ENCODE measurements around the gene ALOXE3.

Gene ALOXE3

DNA sequence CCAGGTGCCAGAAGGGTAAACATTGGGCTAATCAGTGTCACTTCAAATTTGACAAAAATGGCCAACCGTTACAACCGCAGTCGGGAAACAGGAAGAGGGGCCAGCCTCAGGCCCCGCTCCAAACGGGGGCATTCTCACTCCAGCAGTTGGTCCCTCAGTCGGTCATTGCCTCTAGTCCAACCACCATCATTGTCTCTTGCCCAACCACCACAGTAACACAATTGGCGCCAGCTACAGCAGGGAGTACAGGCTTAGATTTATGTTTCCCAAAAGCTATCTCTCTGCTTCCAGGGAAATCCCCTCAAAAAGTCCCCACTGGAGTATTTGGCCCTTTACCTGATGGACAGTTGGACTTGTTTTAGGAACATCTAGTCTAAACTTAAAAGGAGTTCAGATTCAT lies 59.2 kb downstream of the ALOXE3 start:
- TF ChIP-seq, protein P1, sequence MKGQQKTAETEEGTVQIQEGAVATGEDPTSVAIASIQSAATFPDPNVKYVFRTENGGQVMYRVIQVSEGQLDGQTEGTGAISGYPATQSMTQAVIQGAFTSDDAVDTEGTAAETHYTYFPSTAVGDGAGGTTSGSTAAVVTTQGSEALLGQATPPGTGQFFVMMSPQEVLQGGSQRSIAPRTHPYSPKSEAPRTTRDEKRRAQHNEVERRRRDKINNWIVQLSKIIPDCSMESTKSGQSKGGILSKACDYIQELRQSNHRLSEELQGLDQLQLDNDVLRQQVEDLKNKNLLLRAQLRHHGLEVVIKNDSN (IDR thresholded peaks at IDR 0.05): no peak
- TF ChIP-seq CREB1 (IDR thresholded peaks at IDR 0.05; ENCODE audit: low read depth): no peak
- TF ChIP-seq EP300 (IDR thresholded peaks at IDR 0.05; ENCODE audit: borderline replicate concordance): no peak
- TF ChIP-seq CEBPB (IDR thresholded peaks at IDR 0.05): no peak
- TF ChIP-seq, protein P2, sequence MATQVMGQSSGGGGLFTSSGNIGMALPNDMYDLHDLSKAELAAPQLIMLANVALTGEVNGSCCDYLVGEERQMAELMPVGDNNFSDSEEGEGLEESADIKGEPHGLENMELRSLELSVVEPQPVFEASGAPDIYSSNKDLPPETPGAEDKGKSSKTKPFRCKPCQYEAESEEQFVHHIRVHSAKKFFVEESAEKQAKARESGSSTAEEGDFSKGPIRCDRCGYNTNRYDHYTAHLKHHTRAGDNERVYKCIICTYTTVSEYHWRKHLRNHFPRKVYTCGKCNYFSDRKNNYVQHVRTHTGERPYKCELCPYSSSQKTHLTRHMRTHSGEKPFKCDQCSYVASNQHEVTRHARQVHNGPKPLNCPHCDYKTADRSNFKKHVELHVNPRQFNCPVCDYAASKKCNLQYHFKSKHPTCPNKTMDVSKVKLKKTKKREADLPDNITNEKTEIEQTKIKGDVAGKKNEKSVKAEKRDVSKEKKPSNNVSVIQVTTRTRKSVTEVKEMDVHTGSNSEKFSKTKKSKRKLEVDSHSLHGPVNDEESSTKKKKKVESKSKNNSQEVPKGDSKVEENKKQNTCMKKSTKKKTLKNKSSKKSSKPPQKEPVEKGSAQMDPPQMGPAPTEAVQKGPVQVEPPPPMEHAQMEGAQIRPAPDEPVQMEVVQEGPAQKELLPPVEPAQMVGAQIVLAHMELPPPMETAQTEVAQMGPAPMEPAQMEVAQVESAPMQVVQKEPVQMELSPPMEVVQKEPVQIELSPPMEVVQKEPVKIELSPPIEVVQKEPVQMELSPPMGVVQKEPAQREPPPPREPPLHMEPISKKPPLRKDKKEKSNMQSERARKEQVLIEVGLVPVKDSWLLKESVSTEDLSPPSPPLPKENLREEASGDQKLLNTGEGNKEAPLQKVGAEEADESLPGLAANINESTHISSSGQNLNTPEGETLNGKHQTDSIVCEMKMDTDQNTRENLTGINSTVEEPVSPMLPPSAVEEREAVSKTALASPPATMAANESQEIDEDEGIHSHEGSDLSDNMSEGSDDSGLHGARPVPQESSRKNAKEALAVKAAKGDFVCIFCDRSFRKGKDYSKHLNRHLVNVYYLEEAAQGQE (IDR thresholded peaks at IDR 0.05; ENCODE audit: low read depth): no peak
- no peak for TF ChIP-seq FOXM1 (IDR thresholded peaks at IDR 0.05; ENCODE audit: borderline replicate concordance, low read depth)
- TF ChIP-seq NFIC (IDR thresholded peaks at IDR 0.05): no peak
- TF ChIP-seq EGR1 (IDR thresholded peaks at IDR 0.05): no peak
- TF ChIP-seq TAF1 (IDR thresholded peaks at IDR 0.05; ENCODE audit: low read depth): no peak
- no peak for TF ChIP-seq ZBTB7A (IDR thresholded peaks at IDR 0.05; ENCODE audit: low read depth)
- no peak for TF ChIP-seq TEAD4 (IDR thresholded peaks at IDR 0.05)
- TF ChIP-seq RAD21 (IDR thresholded peaks at IDR 0.05; ENCODE audit: low read depth): no peak
- TF ChIP-seq, protein P3, sequence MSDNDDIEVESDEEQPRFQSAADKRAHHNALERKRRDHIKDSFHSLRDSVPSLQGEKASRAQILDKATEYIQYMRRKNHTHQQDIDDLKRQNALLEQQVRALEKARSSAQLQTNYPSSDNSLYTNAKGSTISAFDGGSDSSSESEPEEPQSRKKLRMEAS (IDR thresholded peaks at IDR 0.05): no peak
- no peak for TF ChIP-seq YY1 (IDR thresholded peaks at IDR 0.05; ENCODE audit: low read depth)
- no peak for TF ChIP-seq TCF12 (IDR thresholded peaks at IDR 0.05; ENCODE audit: low read depth)

DNA sequence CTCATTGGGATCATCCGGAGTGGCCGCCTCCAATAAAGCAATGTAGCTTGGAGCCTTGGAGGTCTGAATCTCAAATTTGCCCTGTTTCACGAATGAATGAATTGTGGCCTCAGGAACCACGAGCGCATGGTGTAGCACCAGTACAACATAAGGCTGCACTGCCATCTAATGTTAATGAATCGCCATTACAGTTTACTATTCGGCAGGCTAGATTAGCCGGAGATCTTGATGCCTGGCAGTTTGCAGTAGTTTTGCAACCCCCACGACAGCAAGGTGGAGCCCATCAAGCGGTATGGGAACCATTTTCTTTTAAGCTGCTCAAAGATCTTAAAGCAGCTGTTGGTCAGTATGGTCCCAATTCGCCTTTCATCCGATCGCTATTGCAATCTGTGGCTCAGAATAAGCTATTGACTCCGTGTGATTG lies 60.6 kb downstream of the ALOXE3 start:
- TF ChIP-seq CEBPB (IDR thresholded peaks at IDR 0.05): peak; percentile 39; the same call in 1 of the 2 replicates
- no peak for TF ChIP-seq ZBTB7A (IDR thresholded peaks at IDR 0.05; ENCODE audit: low read depth)
- no peak for TF ChIP-seq TEAD4 (IDR thresholded peaks at IDR 0.05)
- TF ChIP-seq, protein P3 (IDR thresholded peaks at IDR 0.05): peak; percentile 51; the same call in 1 of the 2 replicates
- TF ChIP-seq NFIC (IDR thresholded peaks at IDR 0.05): no peak
- TF ChIP-seq EGR1 (IDR thresholded peaks at IDR 0.05): no peak
- TF ChIP-seq EP300 (IDR thresholded peaks at IDR 0.05; ENCODE audit: borderline replicate concordance): no peak
- TF ChIP-seq RAD21 (IDR thresholded peaks at IDR 0.05; ENCODE audit: low read depth): peak; percentile 90
- TF ChIP-seq YY1 (IDR thresholded peaks at IDR 0.05; ENCODE audit: low read depth): 0 out of 2 replicates have a peak, but pooled peaks have one; percentile 46
- TF ChIP-seq, protein P2 (IDR thresholded peaks at IDR 0.05; ENCODE audit: low read depth): no peak

DNA sequence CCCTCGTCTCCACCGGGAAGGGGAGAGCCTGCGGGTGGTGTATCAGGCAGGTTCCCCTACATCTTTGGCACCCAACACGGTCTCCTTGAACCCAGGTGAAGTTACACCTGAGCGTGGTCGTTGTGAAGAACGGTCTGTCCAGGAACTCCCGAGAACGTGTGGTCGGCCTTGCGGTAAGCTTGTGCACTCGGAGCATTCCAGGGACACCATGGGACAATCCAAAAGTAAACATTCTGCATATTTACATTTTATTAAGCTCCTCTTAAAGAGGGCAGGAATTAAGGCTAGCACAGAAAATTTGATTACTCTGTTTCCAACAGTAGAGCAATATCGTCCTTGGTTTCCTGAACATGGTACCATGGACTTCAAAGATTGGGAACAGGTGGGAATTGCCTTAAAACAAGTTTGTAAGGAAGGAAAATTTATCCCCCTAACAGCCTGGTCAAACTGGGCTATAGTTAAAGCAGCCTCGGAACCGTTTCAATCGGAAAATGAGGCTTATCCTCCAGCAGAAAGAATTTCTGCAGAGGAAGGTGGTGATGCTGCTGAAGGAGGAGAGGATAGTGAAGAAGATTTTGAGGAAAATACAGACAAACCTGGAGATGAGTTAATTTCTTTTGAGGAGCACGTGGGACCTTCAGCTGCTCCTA lies 61.2 kb downstream of the ALOXE3 start:
- no peak for TF ChIP-seq YY1 (IDR thresholded peaks at IDR 0.05; ENCODE audit: low read depth)
- TF ChIP-seq, protein P1 (IDR thresholded peaks at IDR 0.05): no peak
- TF ChIP-seq, protein P3 (IDR thresholded peaks at IDR 0.05): no peak
- no peak for TF ChIP-seq TCF12 (IDR thresholded peaks at IDR 0.05; ENCODE audit: low read depth)
- TF ChIP-seq, protein P2 (IDR thresholded peaks at IDR 0.05; ENCODE audit: low read depth): no peak
- TF ChIP-seq CEBPB (IDR thresholded peaks at IDR 0.05): no peak
- TF ChIP-seq TEAD4 (IDR thresholded peaks at IDR 0.05): no peak
- no peak for TF ChIP-seq CREB1 (IDR thresholded peaks at IDR 0.05; ENCODE audit: low read depth)
- TF ChIP-seq NFIC (IDR thresholded peaks at IDR 0.05): no peak
- TF ChIP-seq RAD21 (IDR thresholded peaks at IDR 0.05; ENCODE audit: low read depth): no peak
- TF ChIP-seq FOXM1 (IDR thresholded peaks at IDR 0.05; ENCODE audit: borderline replicate concordance, low read depth): no peak
- TF ChIP-seq EP300 (IDR thresholded peaks at IDR 0.05; ENCODE audit: borderline replicate concordance): no peak
- no peak for TF ChIP-seq TAF1 (IDR thresholded peaks at IDR 0.05; ENCODE audit: low read depth)
- TF ChIP-seq EGR1 (IDR thresholded peaks at IDR 0.05): no peak
